Measurements from ENCODE around the gene UNC93B1.
A peak's percentile ranks its signal among the peaks of the same experiment; 100 is the strongest.

Gene UNC93B1

GRCh38 chr11:68006606-68007166 lies 2.8 kb upstream of the UNC93B1 start:
- peak overlapping the region; percentile 61 for H3K27ac ChIP-seq
- TF ChIP-seq CTCF (conservative IDR thresholded peaks at IDR 0.05; ENCODE audit: low read depth) = no peak
- POLR2A ChIA-PET (ENCODE audit: low non-redundant PET) = no interaction called here
- DNase-seq (ENCODE audit: low spot score) = no peak
- CTCF ChIA-PET = interaction anchor here (0.9 kb wide), 1 partner anchor 202 kb away, joined by 3 read pairs; no protein-coding TSS in a partner anchor

- no peak for DNase-seq (ENCODE audit: low spot score)
- POLR2A ChIA-PET (ENCODE audit: low non-redundant PET) = no interaction called here
- TF ChIP-seq CTCF (conservative IDR thresholded peaks at IDR 0.05; ENCODE audit: low read depth) = no peak
- peak overlapping the region; percentile 61 for H3K27ac ChIP-seq
- CTCF ChIA-PET = interaction anchor here (0.5 kb wide), 1 partner anchor 242 kb away, joined by 3 read pairs; no protein-coding TSS in a partner anchor
Observed at GRCh38 chr11:68004551-68005335, 846 bp upstream of the UNC93B1 start.

- peak overlapping the region; percentile 61 for H3K27ac ChIP-seq
- CTCF ChIA-PET = interaction anchor here (0.7 to 1.5 kb wide), 3 partner anchors 17 to 48 kb away, joined by 3 to 6 read pairs (median 4); no protein-coding TSS in a partner anchor
- no peak for TF ChIP-seq CTCF (conservative IDR thresholded peaks at IDR 0.05; ENCODE audit: low read depth)
- DNase-seq (ENCODE audit: low spot score) = no peak
- POLR2A ChIA-PET (ENCODE audit: low non-redundant PET) = no interaction called here
Observed at GRCh38 chr11:68002938-68003845, 705 bp downstream of the UNC93B1 start.

GRCh38 chr11:68002575-68002937 lies 1.3 kb downstream of the UNC93B1 start:
- DNase-seq (ENCODE audit: low spot score) = no peak
- TF ChIP-seq CTCF (conservative IDR thresholded peaks at IDR 0.05; ENCODE audit: low read depth) = no peak
- ChIA-PET POLR2A (ENCODE audit: low non-redundant PET) (no interaction called here), CTCF (interaction anchor here (1.5 kb wide), 1 partner anchor 47 kb away, joined by 6 read pairs; no protein-coding TSS in a partner anchor)
- peak overlapping the region; percentile 61 for H3K27ac ChIP-seq

- no peak for DNase-seq (ENCODE audit: low spot score)
- CTCF ChIA-PET = interaction anchor here (1.0 kb wide), 1 partner anchor 22 kb away, joined by 4 read pairs; no protein-coding TSS in a partner anchor
- no peak for TF ChIP-seq CTCF (conservative IDR thresholded peaks at IDR 0.05; ENCODE audit: low read depth)
- POLR2A ChIA-PET (ENCODE audit: low non-redundant PET) = no interaction called here
- H3K27ac ChIP-seq = no peak overlapping the region; the same call in 1 of the 2 replicates
Observed at GRCh38 chr11:67999704-68000103, 4.2 kb downstream of the UNC93B1 start.

- CTCF ChIA-PET = interaction anchor here (1.0 to 1.1 kb wide), 2 partner anchors 23 to 209 kb away, joined by 3 to 4 read pairs; no protein-coding TSS in a partner anchor
Observed at GRCh38 chr11:67999201-67999629, 4.7 kb downstream of the UNC93B1 start.

More at GRCh38 chr11:67999201-67999629, 4.7 kb downstream of the UNC93B1 start:
- DNase-seq (ENCODE audit: low spot score) = no peak
- H3K27ac ChIP-seq = no peak overlapping the region
- POLR2A ChIA-PET (ENCODE audit: low non-redundant PET) = no interaction called here
- no peak for TF ChIP-seq CTCF (conservative IDR thresholded peaks at IDR 0.05; ENCODE audit: low read depth)

Data from RWPE1 (cell line).